Activated CD8-positive, alpha-beta memory T cell treated with anti-CD3 and anti-CD28 coated beads, Interleukin-2, amount 50 U/mL, for 24 hours (primary cell): ENCODE measurements around the gene SLC4A7.

Experiments
- DNase-seq: peaks from one replicate; pipeline ENCODE4 v3.0.0-alpha.2; 2020; ENCODE audit errors: extremely low read depth

SLC4A7 gene

DNA sequence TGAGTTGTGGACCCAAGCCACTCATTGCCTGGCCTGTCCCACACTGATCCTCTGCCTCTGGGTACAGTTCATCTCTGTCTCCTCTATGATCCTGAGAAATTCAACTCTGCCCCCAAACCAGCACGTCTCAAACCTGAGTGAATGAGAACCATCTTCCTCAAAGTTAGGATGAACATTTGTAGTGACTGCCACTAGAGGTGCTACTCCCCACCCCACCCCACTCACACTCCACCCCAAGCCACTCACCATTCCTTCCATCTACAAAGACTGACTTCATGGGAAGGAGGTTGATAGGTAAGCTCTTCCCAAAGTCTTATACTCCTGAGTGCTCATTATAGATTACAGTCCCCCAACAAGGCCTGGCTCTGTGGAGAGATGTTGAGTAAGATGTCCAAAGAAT, 158.8 kb downstream of the SLC4A7 start:
- no peak for DNase-seq

DNA sequence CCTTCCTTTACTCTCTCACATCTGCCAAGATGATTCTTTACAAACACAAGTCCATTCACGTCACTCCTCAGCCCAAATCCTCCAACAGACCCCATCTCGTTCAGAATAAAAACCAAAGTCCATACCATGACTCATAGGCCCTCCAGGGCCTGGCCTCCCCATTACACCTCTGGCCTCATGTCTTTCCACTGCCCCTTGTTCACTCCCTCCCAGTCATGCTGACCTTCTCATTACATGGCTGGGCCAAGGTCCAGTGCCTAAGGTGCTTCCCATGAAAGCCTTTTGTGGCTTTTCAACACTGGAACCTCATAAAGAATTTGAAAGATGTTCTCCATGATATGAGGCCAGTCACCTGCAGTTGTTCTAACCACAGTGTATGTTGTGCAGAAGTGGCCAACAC, 159.5 kb downstream of the SLC4A7 start:
- DNase-seq: no peak

DNA sequence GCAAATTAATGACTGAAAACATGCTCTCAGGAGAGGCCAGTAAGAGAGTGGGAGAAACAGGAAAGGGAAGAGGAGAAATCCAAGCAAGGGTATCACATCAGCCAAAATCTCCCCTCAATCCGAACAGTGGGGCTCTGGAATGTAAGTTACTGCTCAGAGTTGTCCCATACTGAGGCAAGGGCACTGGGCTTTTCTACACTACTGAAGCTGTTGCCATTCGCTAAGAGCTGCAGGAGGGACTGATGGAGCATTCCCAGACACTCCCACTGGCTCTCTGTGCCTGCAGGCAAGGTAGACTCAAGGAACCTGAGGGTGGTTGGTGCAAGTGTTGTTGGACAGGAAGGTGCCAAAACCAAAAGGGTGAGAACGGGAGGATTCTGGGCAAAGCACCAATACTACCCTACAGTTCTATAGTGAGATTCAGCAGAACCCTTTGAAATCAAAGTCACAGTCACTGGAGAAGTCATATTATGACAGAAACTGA, 161.1 kb downstream of the SLC4A7 start:
- DNase-seq: no peak
